Smooth muscle cell (in vitro differentiated cells): ENCODE data around the gene BTLA. TPM values are rescaled to one million over a fixed set of nuclear protein-coding genes. Genes with fewer than 3 reads are reported as not detected.
A peak's percentile ranks its signal among the peaks of the same experiment; 100 is the strongest.

Source experiments
- DNase-seq: peaks from one replicate; lab custom pipeline; 2025; ENCODE audit not compliant: unreplicated experiment; lab: John Stamatoyannopoulos, UW
- H2AFZ ChIP-seq: fragments of 200-600 bp; sonication (generic); 2 replicates; pipeline ENCODE4 v1.6.0; 2016; ENCODE audit warnings: antibody characterized with exemption, low read depth, mild to moderate bottlenecking
- H3F3A ChIP-seq: fragments of 200-600 bp; sonication (generic); 2 replicates; pipeline ENCODE4 v1.6.0; 2017; ENCODE audit warnings: antibody characterized with exemption, low read depth
- H3K27ac ChIP-seq: fragments of 200-600 bp; sonication (generic); 2 replicates; pipeline ENCODE4 v1.5.1; 2016; ENCODE audit warnings: low read depth, mild to moderate bottlenecking
- H3K27me3 ChIP-seq: fragments of 200-600 bp; sonication (generic); 2 replicates; pipeline ENCODE4 v1.6.1; 2016; ENCODE audit warnings: low read depth, mild to moderate bottlenecking
- H3K36me3 ChIP-seq: fragments of 200-600 bp; sonication (generic); 2 replicates; pipeline ENCODE4 v1.5.1; 2016; ENCODE audit warnings: low read depth
- H3K4me1 ChIP-seq: fragments of 200-600 bp; sonication (generic); 2 replicates; pipeline ENCODE4 v1.5.1; 2016; ENCODE audit warnings: low read depth
- H3K4me2 ChIP-seq: fragments of 200-600 bp; sonication (generic); 2 replicates; pipeline ENCODE4 v1.6.0; 2016; ENCODE audit warnings: mild to moderate bottlenecking
- H3K4me3 ChIP-seq: fragments of 200-600 bp; sonication (generic); 2 replicates; pipeline ENCODE4 v1.5.1; 2016; ENCODE audit warnings: mild to moderate bottlenecking
- H3K79me2 ChIP-seq: fragments of 200-600 bp; sonication (generic); 2 replicates; pipeline ENCODE4 v1.6.0; 2016; ENCODE audit warnings: low read depth, mild to moderate bottlenecking
- H3K9ac ChIP-seq: fragments of 200-600 bp; sonication (generic); 2 replicates; pipeline ENCODE4 v1.6.0; 2016; ENCODE audit warnings: low read depth
- H3K9me3 ChIP-seq: fragments of 200-600 bp; sonication (generic); replicated peaks from 2 replicates; pipeline ENCODE4 v1.5.1; 2016; ENCODE audit warnings: low read depth
- H4K20me1 ChIP-seq: fragments of 200-600 bp; sonication (generic); 2 replicates; pipeline ENCODE4 v1.6.0; 2016; ENCODE audit warnings: low read depth
- WGBS: methylation state at CpG from one replicate; pipeline ENCODE4 v1.1.7; 2016; ENCODE audit warnings: low lambda C conversion rate; 5-methylcytosine and 5-hydroxymethylcytosine counted together
- polyA plus RNA-seq: library from polyadenylated mRNA; unstranded; fragments of >200 nt; fragmentation: Nextera tagmentation; extraction: Ambion mirVana; gene quantifications from 2 replicates; pipeline ENCODE4 v1.2.1, GENCODE V29; 2016
- total RNA-seq: library from RNA; depleted of rRNA; stranded (reverse); fragments of >200 nt; gene quantifications from 2 replicates; pipeline ENCODE4 v1.2.3, GENCODE V29; 2014
- TF ChIP-seq, protein P1 (sequence below): fragments of 200-600 bp; sonication (generic); IDR thresholded peaks from 2 replicates; pipeline ENCODE4 v1.5.1; 2017; ENCODE audit warnings: borderline replicate concordance, mild to moderate bottlenecking, antibody characterized with exemption; ENCODE audit not compliant: insufficient read depth, poor library complexity, severe bottlenecking

The BTLA gene
- total and polyA plus RNA-seq, 2 experiments from 2014 or later = not detected

DNA sequence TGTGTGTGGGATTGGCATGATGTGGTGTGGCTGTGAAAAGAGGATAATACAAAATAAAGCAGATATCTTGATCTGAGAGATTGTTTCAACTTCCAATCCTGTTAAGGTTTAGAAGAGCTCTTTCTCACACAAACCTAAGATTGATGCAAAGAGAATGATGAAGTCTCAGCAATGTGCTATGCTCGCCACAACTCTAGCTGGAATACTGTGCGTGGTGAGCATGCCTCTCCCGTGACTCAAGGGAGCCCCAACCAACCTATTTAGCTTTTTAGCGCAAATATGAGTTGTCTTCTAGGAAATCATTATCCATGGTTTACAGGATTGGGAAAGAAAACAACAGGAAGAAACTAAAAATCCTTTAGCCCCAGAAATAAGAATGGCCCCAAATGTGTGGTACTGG is 28.5 kb downstream of the BTLA start:
- 71% methylated on average over 4 of the region's 4 CpGs for WGBS
- Histone ChIP-seq H4K20me1 (no peaks in the 10 kb centered on the region), H2AFZ (no peak overlapping the region), H3F3A (no peaks in the 10 kb centered on the region), H3K4me2 (no peak overlapping the region), H3K4me1 (no peaks in the 10 kb centered on the region), H3K36me3 (no peaks in the 10 kb centered on the region), H3K27me3 (no peaks in the 10 kb centered on the region), H3K9ac (no peak overlapping the region), H3K9me3 (no peaks in the 10 kb centered on the region), H3K4me3 (no peak overlapping the region), H3K27ac (peak overlapping the region; percentile 15), H3K79me2 (no peaks in the 10 kb centered on the region)
- DNase-seq = no peak
- TF ChIP-seq, protein P1, sequence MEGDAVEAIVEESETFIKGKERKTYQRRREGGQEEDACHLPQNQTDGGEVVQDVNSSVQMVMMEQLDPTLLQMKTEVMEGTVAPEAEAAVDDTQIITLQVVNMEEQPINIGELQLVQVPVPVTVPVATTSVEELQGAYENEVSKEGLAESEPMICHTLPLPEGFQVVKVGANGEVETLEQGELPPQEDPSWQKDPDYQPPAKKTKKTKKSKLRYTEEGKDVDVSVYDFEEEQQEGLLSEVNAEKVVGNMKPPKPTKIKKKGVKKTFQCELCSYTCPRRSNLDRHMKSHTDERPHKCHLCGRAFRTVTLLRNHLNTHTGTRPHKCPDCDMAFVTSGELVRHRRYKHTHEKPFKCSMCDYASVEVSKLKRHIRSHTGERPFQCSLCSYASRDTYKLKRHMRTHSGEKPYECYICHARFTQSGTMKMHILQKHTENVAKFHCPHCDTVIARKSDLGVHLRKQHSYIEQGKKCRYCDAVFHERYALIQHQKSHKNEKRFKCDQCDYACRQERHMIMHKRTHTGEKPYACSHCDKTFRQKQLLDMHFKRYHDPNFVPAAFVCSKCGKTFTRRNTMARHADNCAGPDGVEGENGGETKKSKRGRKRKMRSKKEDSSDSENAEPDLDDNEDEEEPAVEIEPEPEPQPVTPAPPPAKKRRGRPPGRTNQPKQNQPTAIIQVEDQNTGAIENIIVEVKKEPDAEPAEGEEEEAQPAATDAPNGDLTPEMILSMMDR = no peak

GRCh38 chr3:112469671-112470070 is 29.6 kb downstream of the BTLA start:
- Histone ChIP-seq H3K27me3 (no peaks in the 10 kb centered on the region), H3K27ac (no peak overlapping the region), H3F3A (no peaks in the 10 kb centered on the region), H3K9ac (no peak overlapping the region), H3K4me3 (no peak overlapping the region), H3K4me1 (no peaks in the 10 kb centered on the region), H4K20me1 (no peaks in the 10 kb centered on the region), H3K79me2 (no peaks in the 10 kb centered on the region), H3K4me2 (no peak overlapping the region), H3K36me3 (no peaks in the 10 kb centered on the region), H2AFZ (no peak overlapping the region), H3K9me3 (no peaks in the 10 kb centered on the region)
- DNase-seq = no peak
- TF ChIP-seq, protein P1 = no peak

GRCh38 chr3:112467539-112467938 is 31.7 kb downstream of the BTLA start:
- Histone ChIP-seq H3F3A (no peaks in the 10 kb centered on the region), H3K27me3 (no peaks in the 10 kb centered on the region), H3K4me3 (no peak overlapping the region), H3K4me1 (no peaks in the 10 kb centered on the region), H4K20me1 (no peaks in the 10 kb centered on the region), H3K9ac (no peak overlapping the region), H3K79me2 (no peaks in the 10 kb centered on the region), H3K9me3 (no peaks in the 10 kb centered on the region), H3K27ac (no peak overlapping the region), H3K36me3 (no peaks in the 10 kb centered on the region), H3K4me2 (no peak overlapping the region), H2AFZ (no peak overlapping the region)
- DNase-seq = no peak
- WGBS = 89% methylated on average over 1 of the region's 1 CpG
- TF ChIP-seq, protein P1 = no peak

- Histone ChIP-seq H3K79me2 (no peaks in the 10 kb centered on the region), H2AFZ (no peak overlapping the region), H3K4me2 (no peak overlapping the region), H3F3A (no peaks in the 10 kb centered on the region), H3K36me3 (no peaks in the 10 kb centered on the region), H3K27ac (no peak overlapping the region), H3K9ac (no peak overlapping the region), H3K27me3 (no peaks in the 10 kb centered on the region), H4K20me1 (no peaks in the 10 kb centered on the region), H3K4me1 (no peaks in the 10 kb centered on the region), H3K9me3 (no peaks in the 10 kb centered on the region), H3K4me3 (no peak overlapping the region)
- TF ChIP-seq, protein P1 = no peak
- DNase-seq = no peak
- WGBS = 0% methylated on average over 1 of the region's 1 CpG
These were observed 33.3 kb downstream of the BTLA start for GRCh38 chr3:112466020-112466419.
